ENCODE data around the gene TOP3B. TPM values are rescaled to one million over a fixed set of nuclear protein-coding genes. Genes with fewer than 3 reads are reported as not detected.

Gene TOP3B
- polyA plus RNA-seq, 3 donors: 9.0 to 31.9 (median 9.5) TPM

DNA sequence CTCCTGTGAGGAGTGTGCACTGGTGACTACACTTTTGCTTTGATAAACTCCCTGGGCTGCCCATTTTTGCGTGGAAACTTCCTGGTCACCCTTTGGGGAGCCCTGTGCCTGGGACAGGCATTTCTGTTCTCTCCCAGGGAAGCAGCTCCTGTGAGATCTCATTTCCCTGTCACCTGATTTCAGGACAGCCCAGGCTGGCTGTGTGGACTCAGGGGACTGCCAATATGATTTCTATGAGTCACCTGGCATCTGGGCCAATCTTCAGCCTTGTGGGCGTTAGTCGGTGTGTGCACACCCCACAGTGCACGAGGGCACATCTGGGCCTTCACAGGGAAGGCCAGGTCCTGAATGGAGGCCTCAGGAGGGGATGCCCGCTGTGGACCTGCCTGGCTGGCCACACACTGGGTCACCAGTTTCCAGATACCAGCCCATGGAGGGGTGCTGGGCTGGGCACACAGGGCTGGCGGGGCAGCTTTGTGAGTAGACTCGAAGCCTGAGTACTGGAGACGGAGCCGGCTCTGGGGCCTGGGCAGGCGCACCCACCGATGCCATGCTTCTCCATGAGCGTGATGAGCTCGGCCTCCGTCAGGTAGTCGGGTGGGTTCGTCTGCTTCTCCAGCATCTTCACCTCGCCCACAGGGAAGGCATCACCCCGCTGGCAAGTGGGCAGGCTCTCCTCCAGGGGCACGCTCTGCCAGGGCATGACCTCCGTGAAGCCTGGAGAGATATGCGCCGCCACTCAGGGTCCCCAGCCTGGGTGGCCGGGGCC, 20.5 kb downstream of the TOP3B start:
- intact Hi-C loops (cut with micrococcal nuclease): no loop called here
- no peaks in the 10 kb centered on the region for H4K20me1 ChIP-seq (ENCODE audit: insufficient read depth, low read length)
- Mint-ChIP-seq H3K4me1 (peaks cover 3% of the 10 kb centered on the region), H3K27ac (peak overlapping the region in 2 of 7 donors; percentile 63 to 68), H3K9me3 (no peaks in the 10 kb centered on the region), H3K36me3 (peaks cover 65 to 87% of the 10 kb centered on the region in 2 donors), H3K27me3 (ENCODE audit: low read depth in 3 of 3) (no peaks in the 10 kb centered on the region), H3K4me3 (no peak overlapping the region)
- no peak overlapping the region for H2AFZ ChIP-seq (ENCODE audit: insufficient read depth, low read depth, low read length, poor library complexity, severe bottlenecking)
- H3K27ac ChIP-seq (ENCODE audit: low read depth in 1 of 2, low read length in 2 of 2): no peak overlapping the region
- peaks cover 85 to 93% of the 10 kb centered on the region in 2 donors for H3K36me3 ChIP-seq (replicated peaks in 1 of 2; ENCODE audit: control insufficient read depth in 1 of 2, insufficient read depth in 2 of 2, low read length in 2 of 2)
- 99% methylated on average over 23 of the region's 23 CpGs for WGBS (ENCODE audit: insufficient coverage)
- TF ChIP-seq, protein P1, sequence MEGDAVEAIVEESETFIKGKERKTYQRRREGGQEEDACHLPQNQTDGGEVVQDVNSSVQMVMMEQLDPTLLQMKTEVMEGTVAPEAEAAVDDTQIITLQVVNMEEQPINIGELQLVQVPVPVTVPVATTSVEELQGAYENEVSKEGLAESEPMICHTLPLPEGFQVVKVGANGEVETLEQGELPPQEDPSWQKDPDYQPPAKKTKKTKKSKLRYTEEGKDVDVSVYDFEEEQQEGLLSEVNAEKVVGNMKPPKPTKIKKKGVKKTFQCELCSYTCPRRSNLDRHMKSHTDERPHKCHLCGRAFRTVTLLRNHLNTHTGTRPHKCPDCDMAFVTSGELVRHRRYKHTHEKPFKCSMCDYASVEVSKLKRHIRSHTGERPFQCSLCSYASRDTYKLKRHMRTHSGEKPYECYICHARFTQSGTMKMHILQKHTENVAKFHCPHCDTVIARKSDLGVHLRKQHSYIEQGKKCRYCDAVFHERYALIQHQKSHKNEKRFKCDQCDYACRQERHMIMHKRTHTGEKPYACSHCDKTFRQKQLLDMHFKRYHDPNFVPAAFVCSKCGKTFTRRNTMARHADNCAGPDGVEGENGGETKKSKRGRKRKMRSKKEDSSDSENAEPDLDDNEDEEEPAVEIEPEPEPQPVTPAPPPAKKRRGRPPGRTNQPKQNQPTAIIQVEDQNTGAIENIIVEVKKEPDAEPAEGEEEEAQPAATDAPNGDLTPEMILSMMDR (IDR thresholded peaks at IDR 0.05): no peak
- H3K27me3 ChIP-seq (ENCODE audit: control insufficient read depth in 2 of 2, insufficient read depth in 2 of 2, low read length in 2 of 2): no peaks in the 10 kb centered on the region
- H3K9me3 ChIP-seq (replicated peaks in 1 of 2; ENCODE audit: control insufficient read depth in 1 of 2, insufficient read depth in 1 of 2, low read length in 2 of 2): no peaks in the 10 kb centered on the region
- no peak overlapping the region for H3K9ac ChIP-seq (ENCODE audit: insufficient read depth, low read length, poor library complexity, severe bottlenecking)
- H3K4me2 ChIP-seq (replicated peaks; ENCODE audit: extremely low read depth, low read length, poor library complexity, severe bottlenecking): no peak overlapping the region
- H3K79me2 ChIP-seq (ENCODE audit: insufficient read depth, low read length): no peaks in the 10 kb centered on the region
- H3K4me3 ChIP-seq (replicated peaks in 1 of 3; ENCODE audit: low read depth in 2 of 3, low read length in 3 of 3): no peak overlapping the region
- H3K4me1 ChIP-seq (ENCODE audit: control insufficient read depth in 1 of 2, insufficient read depth in 2 of 2, low read length in 2 of 2): no peaks in the 10 kb centered on the region
- no peak for DNase-seq

DNA sequence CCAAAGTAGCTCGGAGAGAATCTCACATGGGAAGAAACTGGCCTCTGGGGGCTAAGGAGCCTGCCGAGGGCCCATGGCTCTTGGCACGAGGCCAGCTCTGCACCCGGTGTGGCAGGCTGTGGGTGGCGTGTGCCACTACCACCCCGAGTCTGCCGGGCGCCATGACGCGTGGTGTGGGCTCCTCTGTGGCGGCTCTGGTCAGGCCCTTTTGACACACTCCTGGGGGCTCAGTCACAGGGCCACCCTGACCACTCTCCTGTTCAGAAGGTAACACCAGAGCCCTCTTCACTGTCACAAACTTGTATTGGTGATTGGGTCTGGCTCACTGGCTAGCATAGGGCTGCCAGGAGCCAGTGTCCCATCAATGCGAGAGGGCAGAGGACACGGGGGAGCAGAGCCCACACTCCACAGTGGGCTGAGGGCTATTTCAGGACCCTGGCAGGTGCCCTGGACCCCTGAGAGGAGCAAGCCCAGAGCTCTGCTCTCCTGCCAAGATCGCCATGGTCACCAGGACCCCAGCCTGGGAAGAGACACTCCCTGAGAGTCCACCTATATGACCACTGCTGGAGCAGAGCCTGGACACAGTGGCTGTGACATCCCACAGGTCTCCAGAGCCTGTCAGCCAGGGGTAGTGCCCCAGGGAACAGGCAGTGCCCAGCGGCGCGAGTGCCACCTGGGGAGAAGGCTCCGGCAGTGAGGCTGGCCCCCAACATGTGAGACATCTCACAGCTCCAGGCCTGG, 21.3 kb downstream of the TOP3B start:
- intact Hi-C loops (cut with micrococcal nuclease): no loop called here
- H3K9me3 Mint-ChIP-seq: no peaks in the 10 kb centered on the region
- 97% methylated on average over 18 of the region's 18 CpGs for WGBS (ENCODE audit: insufficient coverage)
- Histone ChIP-seq H3K4me1 (ENCODE audit: control insufficient read depth in 1 of 2, insufficient read depth in 2 of 2, low read length in 2 of 2) (no peaks in the 10 kb centered on the region), H3K27me3 (ENCODE audit: control insufficient read depth in 2 of 2, insufficient read depth in 2 of 2, low read length in 2 of 2) (no peaks in the 10 kb centered on the region), H2AFZ (ENCODE audit: insufficient read depth, low read depth, low read length, poor library complexity, severe bottlenecking) (no peak overlapping the region), H3K27ac (ENCODE audit: low read depth in 1 of 2, low read length in 2 of 2) (no peak overlapping the region), H3K79me2 (ENCODE audit: insufficient read depth, low read length) (no peaks in the 10 kb centered on the region), H4K20me1 (ENCODE audit: insufficient read depth, low read length) (no peaks in the 10 kb centered on the region), H3K9ac (ENCODE audit: insufficient read depth, low read length, poor library complexity, severe bottlenecking) (no peak overlapping the region), H3K36me3 (replicated peaks in 1 of 2; ENCODE audit: control insufficient read depth in 1 of 2, insufficient read depth in 2 of 2, low read length in 2 of 2) (peaks cover 77 to 85% of the 10 kb centered on the region in 2 donors), H3K4me2 (replicated peaks; ENCODE audit: extremely low read depth, low read length, poor library complexity, severe bottlenecking) (no peak overlapping the region), H3K9me3 (replicated peaks in 1 of 2; ENCODE audit: control insufficient read depth in 1 of 2, insufficient read depth in 1 of 2, low read length in 2 of 2) (no peaks in the 10 kb centered on the region), H3K4me3 (replicated peaks in 1 of 3; ENCODE audit: low read depth in 2 of 3, low read length in 3 of 3) (no peak overlapping the region)
- H3K4me1 Mint-ChIP-seq: peaks cover 3% of the 10 kb centered on the region
- no peak for DNase-seq
- no peaks in the 10 kb centered on the region for H3K27me3 Mint-ChIP-seq (ENCODE audit: low read depth in 3 of 3)
- H3K4me3 Mint-ChIP-seq: no peak overlapping the region
- H3K27ac Mint-ChIP-seq: peak overlapping the region in 3 of 7 donors; percentile 8 to 68 (median 12)
- H3K36me3 Mint-ChIP-seq: peaks cover 57 to 79% of the 10 kb centered on the region in 2 donors
- TF ChIP-seq, protein P1 (IDR thresholded peaks at IDR 0.05): no peak
